ENCODE measurements around the gene TIMP2.
"Not testable (repeated sequence)": the region's sequence is repeated elsewhere in the genome, so short reads cannot be mapped to it uniquely, and the experiment has no call there.

Gene TIMP2

DNA sequence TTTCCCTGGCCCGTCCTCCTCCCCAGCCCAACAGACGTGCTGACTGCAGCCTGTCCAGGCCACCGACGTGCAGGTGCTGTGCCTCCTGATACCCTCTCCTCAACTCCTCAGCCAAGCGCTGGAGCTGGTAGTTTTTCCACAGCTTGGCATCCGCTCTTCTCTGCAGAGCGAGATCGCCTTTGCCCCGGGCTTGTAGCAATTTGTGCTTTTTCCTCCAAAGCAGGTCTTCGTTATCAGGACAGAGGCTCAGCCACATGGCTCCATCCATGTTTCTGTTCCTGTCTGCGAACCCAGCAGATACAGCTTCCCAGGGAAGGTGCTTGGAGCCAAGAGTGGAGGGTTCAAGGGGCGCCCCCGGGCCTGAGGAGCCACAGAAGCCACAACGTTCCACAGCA, 33.1 kb downstream of the TIMP2 start:
- in situ Hi-C loops (cut with MboI; ENCODE audit: low sequenced_read_pairs): no loop called here

DNA sequence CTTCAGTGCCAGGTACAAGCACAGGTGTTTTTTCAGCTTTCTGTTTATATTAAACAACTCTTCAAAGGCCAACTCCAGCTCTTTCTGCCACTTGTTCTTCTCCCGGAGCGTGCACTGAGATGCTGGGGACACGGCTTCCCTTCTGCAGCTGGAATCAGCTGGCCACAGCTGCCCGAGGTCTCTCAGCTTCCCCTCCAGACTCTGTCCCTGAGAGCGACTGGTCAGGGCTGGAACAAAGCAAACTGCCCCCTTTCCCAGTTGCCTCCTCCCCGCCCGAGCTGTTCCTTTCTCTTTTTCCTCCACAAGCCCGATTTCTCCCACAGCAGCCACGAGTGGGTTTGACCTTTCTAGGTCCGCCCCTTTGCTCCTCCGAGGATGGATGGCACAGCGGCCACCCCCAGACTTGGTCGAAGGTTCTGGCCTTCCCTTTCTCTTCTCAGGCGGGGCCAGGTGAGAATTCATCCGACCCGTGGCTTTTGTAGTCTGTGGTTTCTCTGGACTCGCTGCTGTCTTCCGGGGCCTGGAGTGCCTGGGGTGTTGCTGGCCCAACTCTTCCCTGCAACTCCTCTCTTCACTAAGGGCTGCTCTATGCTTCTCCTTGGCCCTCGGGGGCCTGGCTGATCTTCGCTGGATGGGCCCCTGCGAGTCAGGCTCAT, 33.7 kb downstream of the TIMP2 start:
- in situ Hi-C loops (cut with MboI; ENCODE audit: low sequenced_read_pairs): no loop called here

DNA sequence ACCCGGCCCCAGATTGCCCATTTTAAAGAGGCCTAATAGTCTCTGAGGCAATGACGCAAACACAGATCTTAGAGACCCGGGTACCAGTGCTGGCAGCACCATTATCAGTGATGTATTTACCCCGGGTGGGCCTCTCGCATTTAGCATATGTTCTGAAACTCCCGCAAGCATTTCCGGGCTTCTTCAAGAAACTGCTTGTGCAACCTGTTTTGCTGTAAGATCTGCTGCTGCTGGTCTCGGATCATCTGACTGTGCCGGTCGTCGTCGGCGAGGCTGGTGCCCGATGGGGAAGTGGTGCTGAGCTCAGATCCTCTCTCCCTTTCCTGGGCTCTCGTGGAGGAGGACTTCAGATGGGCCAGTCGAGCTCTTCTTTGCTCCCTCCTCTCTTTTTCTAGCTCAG, 34.7 kb downstream of the TIMP2 start:
- in situ Hi-C loops (cut with MboI; ENCODE audit: low sequenced_read_pairs): no loop called here

GRCh38 chr17:78890096-78890495, 35.1 kb downstream of the TIMP2 start:
- in situ Hi-C loops (cut with MboI; ENCODE audit: low sequenced_read_pairs): not testable (repeated sequence)

DNA sequence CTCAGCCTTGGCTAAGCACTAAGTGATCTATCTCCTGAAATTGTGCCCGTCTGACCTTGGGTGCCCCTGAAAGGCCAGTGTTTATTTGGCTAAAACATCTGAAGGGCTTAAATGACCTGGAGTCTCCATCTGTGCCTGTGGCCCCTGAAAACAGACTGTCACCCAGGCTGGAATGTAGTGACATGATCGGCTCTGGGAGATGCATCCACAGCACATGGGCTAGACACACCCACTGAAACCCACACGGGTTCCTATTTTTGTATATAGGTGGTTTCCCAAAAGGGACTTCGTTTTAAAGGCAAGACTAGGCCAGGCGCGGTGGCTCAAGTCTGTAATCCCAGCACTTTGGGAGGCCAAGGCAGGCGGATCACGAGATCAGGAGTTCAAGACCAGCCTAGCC, 35.7 kb downstream of the TIMP2 start:
- in situ Hi-C loops (cut with MboI; ENCODE audit: low sequenced_read_pairs): no loop called here

DNA sequence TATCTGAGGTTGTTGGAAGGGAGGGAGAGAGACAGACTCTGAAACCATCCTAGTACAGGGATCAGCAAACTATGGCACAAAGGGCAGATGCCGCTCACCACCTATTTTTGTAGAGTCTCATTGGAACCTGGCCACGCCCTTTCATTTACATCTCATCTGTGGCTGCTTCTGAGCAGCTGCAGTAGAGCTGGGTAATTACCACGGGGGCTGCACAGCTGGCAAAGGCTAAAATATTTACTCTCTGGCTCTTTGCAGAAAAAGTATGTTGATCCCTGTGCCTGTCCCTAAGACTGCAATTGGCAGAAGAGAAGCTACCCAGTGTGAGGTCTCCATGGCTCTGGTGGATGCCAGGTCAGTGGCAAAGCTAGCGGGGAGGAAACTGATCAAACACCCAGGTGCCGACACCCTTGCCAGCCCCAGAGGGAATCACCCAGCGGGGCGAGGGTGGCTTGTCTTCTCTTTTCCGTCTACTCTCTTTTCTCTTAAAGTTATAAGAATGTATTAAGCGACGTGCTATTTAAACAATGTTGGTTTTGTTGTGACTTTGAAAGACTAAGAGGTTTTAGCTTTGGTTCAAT, 36.2 kb downstream of the TIMP2 start:
- in situ Hi-C loops (cut with MboI; ENCODE audit: low sequenced_read_pairs): no loop called here

DNA sequence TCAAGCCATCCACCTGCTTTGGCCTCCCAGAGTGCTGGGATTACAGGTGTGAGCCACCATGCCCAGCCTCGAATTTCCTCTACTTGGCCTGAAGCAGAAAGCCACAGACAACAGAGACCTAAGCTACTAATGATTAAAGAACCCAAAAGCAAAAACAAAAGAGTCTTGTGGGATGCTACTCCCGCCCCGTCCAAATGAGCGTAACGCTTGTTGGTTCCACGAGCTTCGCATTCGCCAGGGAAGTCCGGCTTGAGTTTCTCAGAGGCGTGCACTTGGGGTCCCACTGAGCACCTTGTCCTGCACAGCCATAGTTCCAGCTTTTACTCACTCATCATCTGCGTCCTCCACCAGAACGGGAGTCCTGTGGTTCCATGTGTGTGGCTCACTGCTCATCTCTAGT, 38.2 kb downstream of the TIMP2 start:
- in situ Hi-C loops (cut with MboI; ENCODE audit: low sequenced_read_pairs): no loop called here

DNA sequence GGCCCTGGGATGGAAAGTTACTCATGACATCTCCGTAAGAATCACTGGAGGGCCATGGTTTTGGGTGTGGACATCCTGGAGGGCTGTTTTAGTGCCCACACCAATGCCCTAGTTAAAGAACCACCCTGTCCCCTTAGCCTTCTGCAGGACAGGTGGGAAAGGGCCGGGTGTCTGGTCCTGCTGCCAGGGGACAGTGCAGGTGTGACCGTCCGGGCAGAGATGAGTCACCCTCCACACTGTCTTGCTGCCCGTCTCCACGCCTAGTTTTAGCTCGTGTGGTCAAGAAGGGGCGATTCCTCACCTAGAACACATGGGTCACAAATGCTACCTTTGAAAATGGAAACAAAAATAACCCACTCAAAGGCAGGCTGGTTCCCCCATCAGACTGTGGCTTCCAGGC, 39.2 kb downstream of the TIMP2 start:
- in situ Hi-C loops (cut with MboI; ENCODE audit: low sequenced_read_pairs): no loop called here

GRCh38 chr17:78884876-78885667, 40.1 kb downstream of the TIMP2 start:
- in situ Hi-C loops (cut with MboI; ENCODE audit: low sequenced_read_pairs): no loop called here

DNA sequence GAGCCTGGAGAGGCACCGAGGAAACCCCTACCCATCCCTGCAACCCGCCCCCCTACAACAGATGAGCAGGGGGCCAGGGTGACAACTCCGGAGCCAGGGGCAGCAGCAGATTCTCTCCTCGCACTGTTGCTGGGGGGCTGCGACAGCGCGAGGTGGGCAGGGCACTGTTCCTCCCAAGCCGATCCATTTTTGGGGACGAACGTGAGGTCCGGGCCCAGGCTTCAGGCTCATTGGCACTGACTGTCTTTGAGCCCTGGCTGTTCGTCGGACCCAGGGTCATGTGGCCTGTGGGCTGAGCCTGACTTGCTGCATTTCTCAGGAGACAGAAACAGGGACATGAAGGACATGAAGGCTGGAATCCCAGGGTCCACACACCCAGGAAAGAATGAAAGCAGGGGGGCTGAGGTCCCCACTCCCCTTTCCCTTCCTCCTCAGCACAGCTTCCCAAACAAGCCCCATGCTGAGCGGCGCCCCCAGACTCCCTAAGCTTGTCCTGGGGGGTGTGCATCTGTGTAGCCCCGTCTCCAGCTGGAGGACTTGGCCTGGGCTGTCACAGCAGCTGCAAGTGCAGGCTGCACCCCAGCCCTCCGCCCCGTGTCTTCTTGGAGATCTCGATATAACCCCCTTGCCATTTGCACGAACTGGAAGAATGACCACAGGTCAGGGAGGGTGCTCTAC, 40.9 kb downstream of the TIMP2 start:
- in situ Hi-C loops (cut with MboI; ENCODE audit: low sequenced_read_pairs): no loop called here

DNA sequence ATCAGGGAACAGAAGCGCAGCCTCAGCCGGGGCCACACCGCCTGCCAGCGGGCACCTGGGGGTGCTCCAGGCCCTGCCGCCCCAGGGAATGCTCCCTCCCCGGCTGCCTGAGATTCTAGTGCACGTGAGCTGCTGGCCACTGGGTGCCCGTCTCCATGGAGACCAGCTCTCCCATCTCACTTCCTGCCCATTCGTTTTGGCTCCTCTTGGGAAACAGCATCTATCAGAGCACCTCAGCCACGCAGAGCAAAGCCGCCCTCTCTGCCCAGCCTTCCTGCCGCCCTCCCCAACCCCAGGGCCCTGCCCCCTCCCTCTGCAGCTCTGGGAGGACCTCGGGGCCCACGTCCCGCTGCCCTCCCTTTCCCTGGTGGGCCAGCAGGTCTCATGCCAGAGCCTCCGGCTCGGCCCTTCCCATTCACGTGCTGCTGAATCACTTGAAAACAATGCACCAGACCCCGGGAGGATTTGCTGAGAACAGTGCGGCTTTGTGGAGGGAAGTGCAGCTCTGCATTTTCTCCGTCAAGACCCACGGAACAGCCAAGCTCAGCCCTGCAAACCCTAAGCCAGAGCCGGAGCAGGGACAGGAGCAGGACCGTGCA, 41.6 kb downstream of the TIMP2 start:
- in situ Hi-C loops (cut with MboI; ENCODE audit: low sequenced_read_pairs): no loop called here

- in situ Hi-C loops (cut with MboI; ENCODE audit: low sequenced_read_pairs): no loop called here
Measured at GRCh38 chr17:78883089-78883532, 42.1 kb downstream of the TIMP2 start.

DNA sequence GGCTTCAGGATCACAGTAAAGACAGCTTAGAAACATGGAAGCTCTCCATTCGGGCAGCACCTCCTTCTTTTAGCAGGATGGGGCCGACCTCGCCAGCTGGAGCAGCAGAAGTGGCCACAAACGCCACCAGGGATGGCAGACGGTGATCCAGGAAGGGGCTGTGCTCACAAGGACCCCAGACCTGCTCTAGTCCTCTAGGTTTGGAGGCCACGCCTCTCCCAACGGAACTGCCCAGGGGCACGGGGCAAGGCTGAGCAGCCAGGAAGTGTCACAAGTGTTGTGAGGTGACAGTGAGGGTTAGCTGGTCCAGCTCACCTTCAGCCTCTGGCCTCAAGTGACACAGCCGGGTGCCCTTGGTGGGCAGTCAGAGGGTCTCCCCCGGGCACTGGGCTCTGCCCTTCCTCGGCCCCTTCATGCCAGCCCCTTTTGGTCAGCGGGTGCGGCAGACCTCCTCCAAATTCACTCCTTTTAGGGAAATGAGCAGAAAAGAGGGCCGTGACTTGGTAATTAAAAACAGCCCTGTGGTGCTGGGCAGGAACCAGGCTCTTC, 42.6 kb downstream of the TIMP2 start:
- in situ Hi-C loops (cut with MboI; ENCODE audit: low sequenced_read_pairs): no loop called here

DNA sequence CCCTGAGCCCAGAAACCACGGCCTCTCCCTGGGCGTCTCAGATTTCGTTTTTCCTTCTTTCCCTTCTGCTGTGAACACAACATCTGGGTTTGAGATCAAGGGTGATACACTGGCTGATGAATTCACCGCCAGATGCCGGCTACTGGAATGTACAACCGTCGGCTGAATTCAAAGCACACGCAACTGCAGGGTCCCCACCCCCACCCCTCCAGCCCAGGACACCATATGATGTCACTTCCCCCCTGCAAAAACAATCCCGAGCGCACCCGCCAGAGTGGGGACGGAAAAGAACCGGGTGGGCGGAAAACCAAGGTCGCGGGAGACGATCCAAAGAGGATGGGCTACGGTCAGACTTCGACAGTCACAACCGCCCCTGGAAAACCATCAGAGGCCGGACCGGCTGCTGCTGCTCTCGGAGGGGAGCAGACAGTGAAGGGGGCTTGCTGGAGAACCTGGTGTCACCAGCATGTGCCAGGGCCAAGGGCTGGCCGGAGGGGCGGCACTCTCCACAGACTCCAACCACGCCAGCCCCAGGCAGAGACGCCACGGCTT, 45.5 kb downstream of the TIMP2 start:
- in situ Hi-C loops (cut with MboI; ENCODE audit: low sequenced_read_pairs): no loop called here

GRCh38 chr17:78878871-78879527, 46.2 kb downstream of the TIMP2 start:
- in situ Hi-C loops (cut with MboI; ENCODE audit: low sequenced_read_pairs): no loop called here

DNA sequence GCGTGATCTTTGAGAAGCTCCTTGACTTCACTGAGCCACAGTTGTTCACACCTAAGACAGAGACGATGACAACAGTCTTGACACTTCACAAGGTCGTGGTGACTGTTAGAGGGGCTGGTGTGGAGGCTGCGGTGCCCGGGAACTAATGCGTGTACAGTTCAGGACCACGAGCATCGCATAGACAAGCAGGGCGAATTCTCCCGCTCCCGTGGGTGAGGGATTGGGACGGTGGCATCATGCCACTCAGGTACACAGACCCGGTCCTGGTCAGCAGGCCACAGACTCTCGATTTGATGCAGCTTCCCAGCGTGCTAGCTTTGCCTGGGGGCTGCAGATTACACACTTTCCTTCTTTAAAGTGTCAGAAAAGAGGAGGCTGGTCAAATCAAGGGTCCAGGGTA, 46.9 kb downstream of the TIMP2 start:
- in situ Hi-C loops (cut with MboI; ENCODE audit: low sequenced_read_pairs): no loop called here

- in situ Hi-C loops (cut with MboI; ENCODE audit: low sequenced_read_pairs): not testable (repeated sequence)
Measured at GRCh38 chr17:78876954-78877517, 48.2 kb downstream of the TIMP2 start.

DNA sequence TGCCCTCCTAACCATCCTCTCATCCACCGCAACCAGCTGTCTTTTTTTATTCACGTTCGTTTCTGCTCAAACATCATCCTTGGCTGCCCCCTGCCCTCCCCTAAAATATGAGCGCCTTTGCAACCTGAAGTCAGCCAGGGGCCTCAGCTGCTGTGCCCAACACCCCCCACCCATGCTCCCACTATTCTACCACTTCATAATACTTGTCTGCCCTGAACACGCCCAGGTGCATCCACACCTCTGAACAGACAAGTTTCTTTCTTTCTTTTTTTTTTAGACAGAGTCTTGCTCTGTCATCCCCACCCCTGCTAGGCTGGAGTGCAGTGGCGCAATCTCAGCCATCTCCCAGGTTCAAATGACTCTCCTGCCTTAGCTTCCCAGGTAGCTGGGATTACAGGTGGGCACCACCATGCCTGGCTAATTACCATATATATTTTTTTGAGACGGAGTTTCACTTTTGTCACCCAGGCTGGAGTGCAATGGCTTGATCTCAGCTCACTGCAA, 49.0 kb downstream of the TIMP2 start:
- in situ Hi-C loops (cut with MboI; ENCODE audit: low sequenced_read_pairs): no loop called here

DNA sequence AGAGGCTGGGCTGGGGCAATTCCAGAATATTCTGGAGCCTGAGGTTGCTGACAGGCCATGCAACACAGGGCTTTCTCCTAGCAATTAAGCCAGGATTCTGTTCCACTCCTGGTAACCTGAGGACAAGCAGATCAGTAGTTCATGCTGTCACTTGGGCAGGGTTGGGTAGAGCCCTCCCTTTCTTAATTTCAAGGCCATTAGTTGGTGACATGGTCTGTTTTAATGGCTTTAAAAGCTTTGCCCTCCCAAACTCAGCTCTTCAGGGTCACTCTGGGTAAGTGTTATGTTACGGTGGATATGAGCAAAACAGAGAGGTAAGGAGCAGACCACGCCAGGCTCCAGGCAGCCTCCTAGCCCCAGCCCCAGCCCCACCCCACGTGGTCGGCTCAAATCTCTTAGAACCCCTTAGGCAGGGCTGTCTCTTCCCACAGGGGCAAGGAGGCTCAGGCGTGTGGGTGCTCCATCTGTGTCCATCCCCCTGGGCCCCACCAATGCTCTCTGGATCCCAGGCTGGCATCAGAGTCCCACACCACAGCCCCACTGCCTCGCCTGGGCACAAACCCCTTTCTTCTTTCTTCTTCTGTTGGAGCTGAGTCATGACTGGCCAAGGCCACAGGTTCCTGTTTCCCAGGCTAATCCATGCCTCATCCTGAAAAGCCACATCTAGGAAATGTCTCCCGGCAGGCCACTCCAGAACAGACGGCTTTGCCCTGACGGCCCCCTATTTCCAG, 49.7 kb downstream of the TIMP2 start:
- in situ Hi-C loops (cut with MboI; ENCODE audit: low sequenced_read_pairs): no loop called here

Measured in hTERT RPE-1 (cell line).